OCI-LY3 (cell line): ENCODE measurements around the gene JSRP1.

Experiments
- EZH2phosphoT487 ChIP-seq: fragments of 200-600 bp; shearing (Covaris generic); IDR thresholded peaks from 2 replicates; pipeline ENCODE4 v1.6.1; 2018; ENCODE audit warnings: antibody characterized with exemption, mixed run types, low read depth
- TF ChIP-seq, protein P1 (sequence below): fragments of 200-600, 300-600 bp; sonication (generic); IDR thresholded peaks from 2 replicates; pipeline ENCODE4 v1.5.1; 2014; ENCODE audit warnings: antibody characterized with exemption, low read length, low read depth

DNA sequence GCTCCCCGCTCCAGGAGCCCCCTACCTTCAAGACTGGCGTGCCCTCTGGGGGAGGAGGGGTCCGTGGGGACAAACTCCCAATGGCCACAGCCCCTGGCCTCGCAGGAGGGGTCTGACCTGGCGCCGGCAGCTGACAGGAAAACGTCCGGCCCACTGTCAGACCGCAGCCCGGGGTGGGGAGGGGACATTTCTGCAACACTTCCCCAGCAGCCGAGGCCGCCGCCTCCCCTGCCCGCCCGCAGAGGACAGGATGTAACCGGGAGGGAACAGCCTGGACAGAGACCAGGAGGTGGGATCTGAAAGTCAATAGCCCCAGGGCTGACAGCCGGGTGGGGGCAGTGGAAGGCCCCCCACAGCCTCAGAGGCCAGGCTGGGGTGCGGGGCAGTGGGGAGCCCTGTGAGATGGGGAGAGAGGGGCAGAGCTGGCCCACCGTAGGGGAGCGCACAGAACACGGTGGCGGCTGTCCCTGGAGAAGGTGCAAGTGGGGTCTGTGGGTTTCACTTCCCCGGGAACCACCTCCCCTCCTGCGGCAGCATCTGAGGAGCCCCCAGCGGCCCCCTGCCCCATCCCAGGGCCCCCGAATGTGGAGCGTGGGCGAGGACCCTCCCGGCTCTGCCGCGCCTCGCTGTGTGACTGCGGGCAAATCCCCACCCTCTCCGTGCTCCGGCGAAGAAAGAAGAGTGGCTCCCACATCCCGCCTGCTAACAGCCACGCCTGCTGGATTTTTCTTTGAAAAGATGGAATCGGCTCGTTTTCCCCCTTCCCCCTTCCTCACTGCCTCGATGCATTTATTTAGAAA is 26.0 kb upstream of the JSRP1 start, which contains the start of gene PEAK3:
- TF ChIP-seq, protein P1, sequence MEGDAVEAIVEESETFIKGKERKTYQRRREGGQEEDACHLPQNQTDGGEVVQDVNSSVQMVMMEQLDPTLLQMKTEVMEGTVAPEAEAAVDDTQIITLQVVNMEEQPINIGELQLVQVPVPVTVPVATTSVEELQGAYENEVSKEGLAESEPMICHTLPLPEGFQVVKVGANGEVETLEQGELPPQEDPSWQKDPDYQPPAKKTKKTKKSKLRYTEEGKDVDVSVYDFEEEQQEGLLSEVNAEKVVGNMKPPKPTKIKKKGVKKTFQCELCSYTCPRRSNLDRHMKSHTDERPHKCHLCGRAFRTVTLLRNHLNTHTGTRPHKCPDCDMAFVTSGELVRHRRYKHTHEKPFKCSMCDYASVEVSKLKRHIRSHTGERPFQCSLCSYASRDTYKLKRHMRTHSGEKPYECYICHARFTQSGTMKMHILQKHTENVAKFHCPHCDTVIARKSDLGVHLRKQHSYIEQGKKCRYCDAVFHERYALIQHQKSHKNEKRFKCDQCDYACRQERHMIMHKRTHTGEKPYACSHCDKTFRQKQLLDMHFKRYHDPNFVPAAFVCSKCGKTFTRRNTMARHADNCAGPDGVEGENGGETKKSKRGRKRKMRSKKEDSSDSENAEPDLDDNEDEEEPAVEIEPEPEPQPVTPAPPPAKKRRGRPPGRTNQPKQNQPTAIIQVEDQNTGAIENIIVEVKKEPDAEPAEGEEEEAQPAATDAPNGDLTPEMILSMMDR: no peak
- no peak for TF ChIP-seq EZH2phosphoT487
